B cell (primary cell): Measurements from ENCODE around the gene SERGEF.

Source experiments
- EZH2 ChIP-seq: IDR thresholded peaks from 2 replicates; pipeline ENCODE4 v1.6.1; 2012; ENCODE audit warnings: borderline replicate concordance, low read depth, mild to moderate bottlenecking, moderate library complexity, low read length; ENCODE audit not compliant: insufficient read depth, poor library complexity, severe bottlenecking
- TF ChIP-seq, protein P1 (sequence below): fragments of 200-600 bp; IDR thresholded peaks from one replicate; pipeline ENCODE4 v1.8.0; 2022; ENCODE audit warnings: antibody characterized with exemption, mild to moderate bottlenecking

DNA sequence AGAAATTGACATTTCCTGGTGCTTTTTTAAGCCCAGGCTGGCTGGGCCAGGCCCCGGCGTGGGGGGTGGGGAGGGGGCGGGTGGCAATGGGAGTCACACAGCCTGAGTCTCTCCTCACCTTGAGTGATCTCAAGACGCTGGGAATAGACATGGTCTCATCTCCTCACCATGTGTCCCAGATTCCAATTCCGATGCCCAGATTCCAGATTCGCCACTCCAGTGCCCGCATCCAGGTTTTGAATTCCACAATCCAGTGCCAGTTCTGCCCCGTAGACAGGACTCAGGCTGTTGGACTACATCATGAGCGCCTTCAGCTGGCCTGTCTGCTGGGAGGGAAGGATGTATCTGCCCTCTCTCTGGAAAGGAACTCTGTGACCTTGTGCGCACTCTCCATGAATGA is 259.2 kb downstream of the SERGEF start:
- TF ChIP-seq, protein P1, sequence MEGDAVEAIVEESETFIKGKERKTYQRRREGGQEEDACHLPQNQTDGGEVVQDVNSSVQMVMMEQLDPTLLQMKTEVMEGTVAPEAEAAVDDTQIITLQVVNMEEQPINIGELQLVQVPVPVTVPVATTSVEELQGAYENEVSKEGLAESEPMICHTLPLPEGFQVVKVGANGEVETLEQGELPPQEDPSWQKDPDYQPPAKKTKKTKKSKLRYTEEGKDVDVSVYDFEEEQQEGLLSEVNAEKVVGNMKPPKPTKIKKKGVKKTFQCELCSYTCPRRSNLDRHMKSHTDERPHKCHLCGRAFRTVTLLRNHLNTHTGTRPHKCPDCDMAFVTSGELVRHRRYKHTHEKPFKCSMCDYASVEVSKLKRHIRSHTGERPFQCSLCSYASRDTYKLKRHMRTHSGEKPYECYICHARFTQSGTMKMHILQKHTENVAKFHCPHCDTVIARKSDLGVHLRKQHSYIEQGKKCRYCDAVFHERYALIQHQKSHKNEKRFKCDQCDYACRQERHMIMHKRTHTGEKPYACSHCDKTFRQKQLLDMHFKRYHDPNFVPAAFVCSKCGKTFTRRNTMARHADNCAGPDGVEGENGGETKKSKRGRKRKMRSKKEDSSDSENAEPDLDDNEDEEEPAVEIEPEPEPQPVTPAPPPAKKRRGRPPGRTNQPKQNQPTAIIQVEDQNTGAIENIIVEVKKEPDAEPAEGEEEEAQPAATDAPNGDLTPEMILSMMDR = no peak
- no peak for TF ChIP-seq EZH2
